Fibroblast of lung (primary cell): ENCODE measurements around the gene SCGB1D4. TPM values are rescaled to one million over a fixed set of nuclear protein-coding genes. Genes with fewer than 3 reads are reported as not detected.

ENCODE experiments used
- DNase-seq, 2 donors: peaks; one replicate each; pipeline versions ENCODE4 v3.0.0 to v3.0.0-alpha.2; 2010; ENCODE audit warnings: low read depth in 2 of 2
- H2AFZ ChIP-seq: 2 replicates; pipeline ENCODE4 v1.5.1; 2012; ENCODE audit warnings: low read length, control low read depth, inconsistent platforms
- H3K27ac ChIP-seq: 2 replicates; pipeline ENCODE4 v1.5.1; 2011; ENCODE audit warnings: low read length, control low read depth; ENCODE audit not compliant: insufficient read depth
- H3K27me3 ChIP-seq: 2 replicates; pipeline ENCODE4 v1.5.1; 2011; ENCODE audit warnings: mild to moderate bottlenecking, low read length; ENCODE audit not compliant: control insufficient read depth, insufficient read depth
- H3K36me3 ChIP-seq: 2 replicates; pipeline ENCODE4 v1.5.1; 2011; ENCODE audit warnings: low read length; ENCODE audit not compliant: control insufficient read depth, insufficient read depth
- H3K4me1 ChIP-seq: 2 replicates; pipeline ENCODE4 v1.5.1; 2011; ENCODE audit warnings: low read length; ENCODE audit not compliant: control insufficient read depth, insufficient read depth; ENCODE audit errors: extremely low read depth
- H3K4me2 ChIP-seq: 2 replicates; pipeline ENCODE4 v1.5.1; 2011; ENCODE audit warnings: low read length, control low read depth; ENCODE audit not compliant: insufficient read depth; ENCODE audit errors: extremely low read depth
- H3K4me3 ChIP-seq, 4 experiments: fragments of 200-600 bp in 1 of 4; sonication (generic) in 1 of 4; replicated peaks in 1 of 4; 2 replicates each; pipeline ENCODE4 v1.5.1; 2011 to 2016; ENCODE audit warnings: low read length in 4 of 4, low read depth in 3 of 4, mild to moderate bottlenecking in 3 of 4, control low read depth in 2 of 4, inconsistent platforms in 1 of 4, mixed read lengths in 1 of 4; ENCODE audit not compliant: insufficient read depth in 1 of 4; ENCODE audit errors: control extremely low read depth in 1 of 4
- H3K79me2 ChIP-seq: 2 replicates; pipeline ENCODE4 v1.5.1; 2012; ENCODE audit warnings: mild to moderate bottlenecking, low read length, inconsistent platforms; ENCODE audit not compliant: control insufficient read depth, insufficient read depth
- H3K9ac ChIP-seq: 2 replicates; pipeline ENCODE4 v1.5.1; 2011; ENCODE audit warnings: mild to moderate bottlenecking, low read length, control low read depth; ENCODE audit not compliant: insufficient read depth
- H3K9me3 ChIP-seq: 2 replicates; pipeline ENCODE4 v1.5.1; 2012; ENCODE audit warnings: low read depth, low read length; ENCODE audit not compliant: control insufficient read depth, insufficient read depth
- H4K20me1 ChIP-seq: 2 replicates; pipeline ENCODE4 v1.5.1; 2011; ENCODE audit warnings: low read length; ENCODE audit not compliant: control insufficient read depth, insufficient read depth; ENCODE audit errors: extremely low read depth
- EZH2 ChIP-seq: IDR thresholded peaks from 2 replicates; pipeline ENCODE4 v1.5.1; 2012; ENCODE audit warnings: low read length, control low read depth, mild to moderate bottlenecking; ENCODE audit errors: missing control alignments
- polyA plus RNA-seq, 2 donors: library from polyadenylated mRNA; depleted of rRNA in 1 of 2; stranded (reverse) in 1 of 2; unstranded in 1 of 2; fragments of >200 nt; gene quantifications; 2 replicates each; pipeline ENCODE4 v1.2.1, GENCODE V29; 2011 to 2012; ENCODE audit warnings: missing spikeins in 1 of 2
- total RNA-seq: library from RNA; depleted of rRNA; stranded (reverse); fragments of >200 nt; gene quantifications from 2 replicates; pipeline ENCODE4 v1.2.1, GENCODE V29; 2014
- TF ChIP-seq, protein P1 (sequence below), 2 donors: IDR thresholded peaks in 1 of 2; conservative IDR thresholded peaks in 1 of 2; 1 replicate in 1 of 2; 2 replicates in 1 of 2; pipeline ENCODE4 v1.5.1; 2011 to 2012; ENCODE audit warnings: low read length in 2 of 2, control low read depth in 1 of 2, inconsistent platforms in 1 of 2, low read depth in 1 of 2, mild to moderate bottlenecking in 1 of 2

The SCGB1D4 gene
- total and polyA plus RNA-seq, 2 donors (not counting 1 experiment from before 2014, with no cell fraction given): not detected

- Histone ChIP-seq H3K79me2 (no peaks in the 10 kb centered on the region), H3K4me2 (no peak overlapping the region), H2AFZ (no peak overlapping the region), H3K36me3 (no peaks in the 10 kb centered on the region), H3K9me3 (no peaks in the 10 kb centered on the region), H3K27ac (no peak overlapping the region), H3K4me1 (no peaks in the 10 kb centered on the region), H3K9ac (no peak overlapping the region), H3K4me3 (no peak overlapping the region), H4K20me1 (no peaks in the 10 kb centered on the region), H3K27me3 (no peaks in the 10 kb centered on the region)
- DNase-seq: no peak
- TF ChIP-seq, protein P1, sequence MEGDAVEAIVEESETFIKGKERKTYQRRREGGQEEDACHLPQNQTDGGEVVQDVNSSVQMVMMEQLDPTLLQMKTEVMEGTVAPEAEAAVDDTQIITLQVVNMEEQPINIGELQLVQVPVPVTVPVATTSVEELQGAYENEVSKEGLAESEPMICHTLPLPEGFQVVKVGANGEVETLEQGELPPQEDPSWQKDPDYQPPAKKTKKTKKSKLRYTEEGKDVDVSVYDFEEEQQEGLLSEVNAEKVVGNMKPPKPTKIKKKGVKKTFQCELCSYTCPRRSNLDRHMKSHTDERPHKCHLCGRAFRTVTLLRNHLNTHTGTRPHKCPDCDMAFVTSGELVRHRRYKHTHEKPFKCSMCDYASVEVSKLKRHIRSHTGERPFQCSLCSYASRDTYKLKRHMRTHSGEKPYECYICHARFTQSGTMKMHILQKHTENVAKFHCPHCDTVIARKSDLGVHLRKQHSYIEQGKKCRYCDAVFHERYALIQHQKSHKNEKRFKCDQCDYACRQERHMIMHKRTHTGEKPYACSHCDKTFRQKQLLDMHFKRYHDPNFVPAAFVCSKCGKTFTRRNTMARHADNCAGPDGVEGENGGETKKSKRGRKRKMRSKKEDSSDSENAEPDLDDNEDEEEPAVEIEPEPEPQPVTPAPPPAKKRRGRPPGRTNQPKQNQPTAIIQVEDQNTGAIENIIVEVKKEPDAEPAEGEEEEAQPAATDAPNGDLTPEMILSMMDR (conservative IDR thresholded peaks at IDR 0.05 in 1 of 2, IDR thresholded peaks at IDR 0.05 in 1 of 2; ENCODE audit: low read depth in 1 of 2, low read length in 2 of 2): no peak
- TF ChIP-seq EZH2: no peak
Observed at GRCh38 chr11:62267576-62267975, 31.3 kb downstream of the SCGB1D4 start.

DNA sequence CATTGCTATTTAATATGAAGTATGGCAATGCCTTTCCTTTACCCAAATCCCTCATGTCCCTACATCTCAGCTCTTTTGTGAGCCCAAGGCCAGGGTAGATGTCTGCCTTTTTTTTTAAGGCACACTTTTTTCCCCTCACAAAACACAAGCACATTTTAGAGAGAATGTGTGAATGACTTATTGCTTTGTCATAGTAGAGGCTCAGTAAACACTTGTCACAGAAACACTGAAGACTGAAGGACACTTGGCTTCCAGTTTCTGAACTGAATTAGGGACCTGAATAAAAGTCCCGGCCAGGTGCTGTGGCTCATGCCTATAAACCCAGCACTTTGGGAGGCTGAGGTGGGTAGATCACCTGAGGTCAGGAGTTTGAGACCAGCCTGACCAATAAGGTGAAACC is 31.8 kb downstream of the SCGB1D4 start:
- Histone ChIP-seq H3K4me3 (no peak overlapping the region), H4K20me1 (no peaks in the 10 kb centered on the region), H3K79me2 (no peaks in the 10 kb centered on the region), H3K4me1 (no peaks in the 10 kb centered on the region), H3K27me3 (no peaks in the 10 kb centered on the region), H3K9me3 (no peaks in the 10 kb centered on the region), H2AFZ (no peak overlapping the region), H3K36me3 (no peaks in the 10 kb centered on the region), H3K4me2 (no peak overlapping the region), H3K9ac (no peak overlapping the region), H3K27ac (no peak overlapping the region)
- no peak for TF ChIP-seq EZH2
- TF ChIP-seq, protein P1 (conservative IDR thresholded peaks at IDR 0.05 in 1 of 2, IDR thresholded peaks at IDR 0.05 in 1 of 2; ENCODE audit: low read depth in 1 of 2, low read length in 2 of 2): no peak
- no peak for DNase-seq

DNA sequence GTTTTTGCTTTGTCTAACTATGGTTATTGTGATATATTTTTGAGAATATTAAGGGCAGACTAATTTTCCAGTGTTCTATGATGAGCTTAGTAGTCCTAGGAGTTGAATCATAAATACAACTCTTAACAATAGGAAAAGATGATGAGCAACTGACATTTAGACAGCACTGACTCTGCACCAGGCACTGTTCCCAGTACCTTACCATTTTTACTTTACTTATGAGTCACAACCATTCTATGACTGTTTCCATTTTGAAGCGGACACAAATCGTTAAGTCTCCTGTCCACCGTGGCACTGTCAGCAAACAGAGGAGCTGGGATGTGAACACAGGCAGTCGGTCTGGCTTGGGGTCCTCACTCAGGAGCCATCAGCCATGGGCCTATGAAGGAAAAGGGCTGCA is 32.3 kb downstream of the SCGB1D4 start:
- TF ChIP-seq, protein P1 (conservative IDR thresholded peaks at IDR 0.05 in 1 of 2, IDR thresholded peaks at IDR 0.05 in 1 of 2; ENCODE audit: low read depth in 1 of 2, low read length in 2 of 2): no peak
- no peak for TF ChIP-seq EZH2
- no peaks in the 10 kb centered on the region for H3K4me1 ChIP-seq
- H3K4me2 ChIP-seq: no peak overlapping the region
- H3K27ac ChIP-seq: no peak overlapping the region
- H4K20me1 ChIP-seq: no peaks in the 10 kb centered on the region
- H3K79me2 ChIP-seq: no peaks in the 10 kb centered on the region
- no peak overlapping the region for H3K4me3 ChIP-seq
- H3K9ac ChIP-seq: no peak overlapping the region
- no peaks in the 10 kb centered on the region for H3K9me3 ChIP-seq
- H3K27me3 ChIP-seq: no peaks in the 10 kb centered on the region
- no peak overlapping the region for H2AFZ ChIP-seq
- H3K36me3 ChIP-seq: no peaks in the 10 kb centered on the region
- peak in 1 of 2 donors; percentile 27 for DNase-seq
